Progenitor cell of endocrine pancreas (in vitro differentiated cells): ENCODE data around the gene ENAH. TPM values are rescaled to one million over a fixed set of nuclear protein-coding genes. Genes with fewer than 3 reads are reported as not detected.

ENCODE experiments used
- DNase-seq: peaks from one replicate; pipeline ENCODE4 v3.0.0; 2021; ENCODE audit warnings: low spot score; ENCODE audit not compliant: unreplicated experiment
- H3K27ac Mint-ChIP-seq: 2 replicates; pipeline ENCODE4 v1.8.0; 2021; ENCODE audit warnings: mild to moderate bottlenecking, moderate library complexity, mixed read lengths
- H3K27me3 Mint-ChIP-seq: 2 replicates; pipeline ENCODE4 v1.8.0; 2021; ENCODE audit warnings: mixed read lengths
- H3K36me3 Mint-ChIP-seq: 2 replicates; pipeline ENCODE4 v1.8.0; 2022; ENCODE audit warnings: mixed read lengths; ENCODE audit not compliant: insufficient read depth
- H3K4me1 Mint-ChIP-seq: 2 replicates; pipeline ENCODE4 v1.8.0; 2021; ENCODE audit warnings: low read depth, mixed read lengths
- H3K4me3 Mint-ChIP-seq: 2 replicates; pipeline ENCODE4 v1.8.0; 2021; ENCODE audit warnings: low read depth, mild to moderate bottlenecking, moderate library complexity, mixed read lengths
- H3K9me3 Mint-ChIP-seq: 2 replicates; pipeline ENCODE4 v1.8.0; 2021; ENCODE audit warnings: low read depth, mixed read lengths
- CTCF ChIP-seq: fragments of 200-600 bp; sonication (generic); IDR thresholded peaks from one replicate; pipeline ENCODE4 v1.5.0; 2021; ENCODE audit warnings: antibody characterized with exemption, mild to moderate bottlenecking; ENCODE audit not compliant: unreplicated experiment
- total RNA-seq: library from RNA; stranded (reverse); gene quantifications from 2 replicates; pipeline ENCODE4 v1.2.1, GENCODE V29; 2021

The ENAH gene
- total RNA-seq, 1 donor from 2014 or later: 217 TPM

- peaks cover 19% of the 10 kb centered on the region for H3K36me3 Mint-ChIP-seq
- H3K27me3 Mint-ChIP-seq: no peaks in the 10 kb centered on the region
- H3K4me3 Mint-ChIP-seq: no peak overlapping the region
- no peaks in the 10 kb centered on the region for H3K9me3 Mint-ChIP-seq
- no peak for TF ChIP-seq CTCF
- no peak overlapping the region for H3K27ac Mint-ChIP-seq
- no peaks in the 10 kb centered on the region for H3K4me1 Mint-ChIP-seq
- DNase-seq: no peak
These were observed 152.2 kb downstream of the ENAH start for GRCh38 chr1:225500624-225501192.

GRCh38 chr1:225498549-225499136 is 154.3 kb downstream of the ENAH start:
- peaks cover 23% of the 10 kb centered on the region for H3K36me3 Mint-ChIP-seq
- no peaks in the 10 kb centered on the region for H3K4me1 Mint-ChIP-seq
- no peak overlapping the region for H3K27ac Mint-ChIP-seq
- no peak for DNase-seq
- H3K27me3 Mint-ChIP-seq: no peaks in the 10 kb centered on the region
- no peaks in the 10 kb centered on the region for H3K9me3 Mint-ChIP-seq
- TF ChIP-seq CTCF: no peak
- H3K4me3 Mint-ChIP-seq: no peak overlapping the region

- no peak for DNase-seq
- Mint-ChIP-seq H3K27me3 (no peaks in the 10 kb centered on the region), H3K36me3 (peaks cover 20% of the 10 kb centered on the region), H3K9me3 (no peaks in the 10 kb centered on the region), H3K27ac (no peak overlapping the region), H3K4me3 (no peak overlapping the region), H3K4me1 (no peaks in the 10 kb centered on the region)
- no peak for TF ChIP-seq CTCF
These were observed 158.0 kb downstream of the ENAH start for GRCh38 chr1:225494789-225495359.

- no peak for TF ChIP-seq CTCF
- H3K27ac Mint-ChIP-seq: no peak overlapping the region
- peaks cover 1% of the 10 kb centered on the region for H3K4me1 Mint-ChIP-seq
- no peaks in the 10 kb centered on the region for H3K9me3 Mint-ChIP-seq
- H3K27me3 Mint-ChIP-seq: no peaks in the 10 kb centered on the region
- H3K4me3 Mint-ChIP-seq: no peak overlapping the region
- DNase-seq: no peak
- H3K36me3 Mint-ChIP-seq: peaks cover 15% of the 10 kb centered on the region
These were observed 159.2 kb downstream of the ENAH start for GRCh38 chr1:225493591-225494246.

GRCh38 chr1:225488676-225489075 is 164.2 kb downstream of the ENAH start:
- TF ChIP-seq CTCF: no peak
- Mint-ChIP-seq H3K9me3 (no peaks in the 10 kb centered on the region), H3K36me3 (peaks cover 7% of the 10 kb centered on the region), H3K27ac (no peak overlapping the region), H3K4me1 (peaks cover 2% of the 10 kb centered on the region), H3K27me3 (peaks cover 6% of the 10 kb centered on the region), H3K4me3 (no peak overlapping the region)
- DNase-seq: no peak
